DMS153 treated with DMSO at 0.1 percent for 48 hours (cell line): ENCODE data around the gene ASB9.

Experiments used
- DNase-seq: peaks from one replicate; lab custom pipeline; 2025; ENCODE audit not compliant: unreplicated experiment; lab: John Stamatoyannopoulos, UW

Gene ASB9

DNA sequence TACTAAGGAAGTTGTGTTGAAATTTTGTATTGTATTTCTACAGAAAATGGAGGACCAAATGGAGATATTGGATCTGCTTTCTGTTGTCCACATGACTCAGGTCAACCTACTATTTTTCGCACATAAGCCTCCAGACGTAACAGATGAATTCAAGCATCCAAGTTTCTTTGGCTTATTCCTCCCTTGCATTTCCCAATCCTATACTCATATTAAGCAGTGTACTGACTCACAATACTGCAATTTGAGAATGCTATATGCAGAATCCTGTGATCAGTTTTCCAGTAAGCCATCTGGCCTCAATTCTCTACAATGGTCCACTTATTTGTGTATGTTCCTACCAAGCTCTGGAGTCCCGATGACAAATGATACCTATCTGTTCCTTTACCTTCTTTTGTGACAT is 75.7 kb downstream of the ASB9 start:
- no peak for DNase-seq
